GM21360 (cell line): Measurements from ENCODE around the gene TCAF1.
"Not testable (repeated sequence)": the region's sequence is repeated elsewhere in the genome, so short reads cannot be mapped to it uniquely, and the experiment has no call there.

Experiments
- ATAC-seq: cut with Tn5 transposase; IDR thresholded peaks from one replicate; pipeline ENCODE4 v1.9.1; 2021; ENCODE audit warnings: mild to moderate bottlenecking, moderate library complexity; ENCODE audit not compliant: unreplicated experiment

Gene TCAF1

DNA sequence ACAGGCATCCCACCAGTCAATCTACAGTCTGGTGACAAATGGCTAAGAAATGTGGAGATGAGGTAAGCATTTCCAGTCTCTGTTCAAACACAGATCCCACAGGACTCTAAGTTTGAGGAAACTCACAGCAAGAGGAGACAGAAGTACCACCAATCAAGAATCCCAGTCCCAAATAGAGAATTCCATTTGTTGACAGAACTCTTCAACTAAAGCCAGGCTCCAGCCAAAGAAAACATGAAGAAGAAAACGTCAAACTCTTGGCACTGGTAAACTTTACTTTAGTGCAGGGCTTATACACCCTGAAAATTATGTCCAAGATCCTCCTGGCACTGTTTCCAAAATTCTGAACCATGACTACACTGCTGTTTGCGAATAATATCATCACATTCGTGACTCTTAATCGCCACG lies 95.3 kb downstream of the TCAF1 start:
- ATAC-seq = not testable (repeated sequence)
